Osteoblast (primary cell): ENCODE results near the gene CS. TPM values are rescaled to one million over a fixed set of nuclear protein-coding genes. Genes with fewer than 3 reads are reported as not detected.

Source experiments
- DNase-seq: peaks from one replicate; pipeline ENCODE4 v3.0.0; 2011; ENCODE audit warnings: low spot score, mixed read lengths; ENCODE audit not compliant: insufficient read length; ENCODE audit errors: missing footprints
- H2AFZ ChIP-seq: 2 replicates; pipeline ENCODE4 v1.6.0; 2011; ENCODE audit warnings: mild to moderate bottlenecking, low read length
- H3K27ac ChIP-seq: 2 replicates; pipeline ENCODE4 v1.5.1; 2011; ENCODE audit warnings: mild to moderate bottlenecking, low read depth, low read length, moderate library complexity
- H3K27me3 ChIP-seq: 2 replicates; pipeline ENCODE4 v1.6.0; 2012; ENCODE audit warnings: mild to moderate bottlenecking, control low read depth, inconsistent platforms, low read length, moderate library complexity; ENCODE audit not compliant: insufficient read depth
- H3K36me3 ChIP-seq: 2 replicates; pipeline ENCODE4 v1.5.1; 2011; ENCODE audit warnings: mild to moderate bottlenecking, low read length, control low read depth, moderate library complexity; ENCODE audit not compliant: insufficient read depth
- H3K4me1 ChIP-seq: 2 replicates; pipeline ENCODE4 v1.5.1; 2011; ENCODE audit warnings: mild to moderate bottlenecking, low read length, control low read depth, moderate library complexity; ENCODE audit not compliant: insufficient read depth
- H3K4me2 ChIP-seq: 2 replicates; pipeline ENCODE4 v1.6.0; 2011; ENCODE audit warnings: mild to moderate bottlenecking, low read length; ENCODE audit not compliant: insufficient read depth
- H3K4me3 ChIP-seq: fragments of 200-600 bp; sonication (generic); 3 replicates; pipeline ENCODE4 v1.5.1; 2012; ENCODE audit warnings: mild to moderate bottlenecking, low read length, inconsistent platforms; ENCODE audit not compliant: insufficient read depth
- H3K79me2 ChIP-seq: 2 replicates; pipeline ENCODE4 v1.6.0; 2012; ENCODE audit warnings: mild to moderate bottlenecking, low read length, control low read depth, inconsistent platforms; ENCODE audit not compliant: insufficient read depth
- H3K9me3 ChIP-seq: 2 replicates; pipeline ENCODE4 v1.5.1; 2011; ENCODE audit warnings: low read depth, low read length, control low read depth
- H4K20me1 ChIP-seq: 2 replicates; pipeline ENCODE4 v1.6.0; 2012; ENCODE audit warnings: mild to moderate bottlenecking, low read length, control low read depth; ENCODE audit not compliant: insufficient read depth
- CTCF ChIP-seq: IDR thresholded peaks from 2 replicates; pipeline ENCODE4 v1.5.1; 2011; ENCODE audit warnings: mild to moderate bottlenecking, low read depth, low read length, moderate library complexity; ENCODE audit errors: extremely low read depth
- total RNA-seq: library from RNA; depleted of rRNA; stranded (reverse); fragments of >200 nt; gene quantifications from 2 replicates; pipeline ENCODE4 v1.2.3, GENCODE V29; 2012

The CS gene
- total RNA-seq, 1 donor: 106 TPM

GRCh38 chr12:56317675-56318074, 17.5 kb upstream of the CS start:
- Histone ChIP-seq H4K20me1 (no peaks in the 10 kb centered on the region), H3K27ac (no peak overlapping the region), H2AFZ (no peak overlapping the region), H3K27me3 (no peaks in the 10 kb centered on the region), H3K9me3 (no peaks in the 10 kb centered on the region), H3K79me2 (peaks cover 18% of the 10 kb centered on the region), H3K36me3 (peaks cover 10% of the 10 kb centered on the region), H3K4me3 (no peak overlapping the region), H3K4me2 (no peak overlapping the region), H3K4me1 (peaks cover 8% of the 10 kb centered on the region)
- no peak for DNase-seq
- no peak for TF ChIP-seq CTCF

- Histone ChIP-seq H3K79me2 (peaks cover 22% of the 10 kb centered on the region), H3K36me3 (peaks cover 15% of the 10 kb centered on the region), H4K20me1 (no peaks in the 10 kb centered on the region), H2AFZ (peak within 1 kb of the TSS; percentile 90), H3K4me2 (peak within 1 kb of the TSS; percentile 95), H3K4me3 (peak within 1 kb of the TSS; percentile 81), H3K9me3 (no peaks in the 10 kb centered on the region), H3K27ac (peak within 1 kb of the TSS; percentile 89), H3K27me3 (no peaks in the 10 kb centered on the region), H3K4me1 (peaks cover 8% of the 10 kb centered on the region)
- no peak for TF ChIP-seq CTCF
- peak; percentile 98 for DNase-seq
These were observed 15.7 kb upstream of the CS start, which contains the start of gene CNPY2 for GRCh38 chr12:56315622-56316473. Gene CNPY2, minus strand, starts transcription at chr12:56315988. Its CDS starts 771 bp downstream, at chr12:56315217.

- Histone ChIP-seq H3K4me2 (peak overlapping the region; percentile 95), H2AFZ (peak overlapping the region; percentile 90), H3K9me3 (no peaks in the 10 kb centered on the region), H4K20me1 (no peaks in the 10 kb centered on the region), H3K27me3 (no peaks in the 10 kb centered on the region), H3K4me3 (peak overlapping the region; percentile 81), H3K27ac (peak overlapping the region; percentile 89), H3K36me3 (peaks cover 21% of the 10 kb centered on the region), H3K79me2 (peaks cover 22% of the 10 kb centered on the region), H3K4me1 (peaks cover 8% of the 10 kb centered on the region)
- TF ChIP-seq CTCF: no peak
- no peak for DNase-seq
These were observed 15.1 kb upstream of the CS start for GRCh38 chr12:56315249-56315621.

- no peak for DNase-seq
- H3K27ac ChIP-seq: no peak overlapping the region
- H3K4me1 ChIP-seq: peaks cover 8% of the 10 kb centered on the region
- no peak overlapping the region for H2AFZ ChIP-seq
- H3K36me3 ChIP-seq: peaks cover 53% of the 10 kb centered on the region
- no peak for TF ChIP-seq CTCF
- no peaks in the 10 kb centered on the region for H3K9me3 ChIP-seq
- no peak overlapping the region for H3K4me3 ChIP-seq
- H3K4me2 ChIP-seq: no peak overlapping the region
- H4K20me1 ChIP-seq: no peaks in the 10 kb centered on the region
- peaks cover 22% of the 10 kb centered on the region for H3K79me2 ChIP-seq
- no peaks in the 10 kb centered on the region for H3K27me3 ChIP-seq
These were observed 10.9 kb upstream of the CS start for GRCh38 chr12:56311003-56311402.
